ENCODE results near the gene CRIM1. TPM values are rescaled to one million over a fixed set of nuclear protein-coding genes. Genes with fewer than 3 reads are reported as not detected.
A peak's percentile ranks its signal among the peaks of the same experiment; 100 is the strongest.

Gene CRIM1
- polyA plus RNA-seq, 2 of the 4 experiments (the other 2 are of a cell fraction), result 127 to 208 TPM

DNA sequence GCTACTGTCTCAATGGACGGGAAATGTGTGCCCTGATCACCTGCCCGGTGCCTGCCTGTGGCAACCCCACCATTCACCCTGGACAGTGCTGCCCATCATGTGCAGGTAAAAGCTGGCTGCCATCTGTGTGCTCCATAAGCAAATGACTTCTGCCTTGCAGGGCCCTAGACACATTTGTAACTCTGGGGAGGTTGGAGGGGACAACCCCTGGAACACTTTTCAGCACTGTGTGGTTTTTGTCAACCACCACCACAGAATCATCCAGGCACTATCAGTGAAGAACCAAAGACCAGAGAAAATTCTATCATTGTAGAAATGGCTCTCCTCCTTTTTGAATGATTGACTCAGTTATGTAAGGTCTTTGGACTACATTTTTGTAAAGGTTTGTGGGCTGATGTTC, 158.1 kb downstream of the CRIM1 start:
- H3K27ac ChIP-seq, result no peak overlapping the region
- peaks cover 4% of the 10 kb centered on the region; the same call in 2 of the 3 replicates for H3K4me1 ChIP-seq
- no peak for DNase-seq (ENCODE audit: low read depth in 1 of 2, low spot score in 1 of 2)
- ChIA-PET CTCF (interaction anchor here (1.0 to 2.2 kb wide), 5 partner anchors 22 to 161 kb away, joined by 3 to 10 read pairs (median 8); no protein-coding TSS in a partner anchor), POLR2A (no interaction called here)
- no peak overlapping the region for H3K4me2 ChIP-seq
- no peaks in the 10 kb centered on the region for H3K9me3 ChIP-seq
- TF ChIP-seq SREBF2 (IDR thresholded peaks at IDR 0.05) (no peak), PHF8 (IDR thresholded peaks at IDR 0.05; ENCODE audit: borderline replicate concordance, low read depth) (no peak), MYC (IDR thresholded peaks at IDR 0.05; ENCODE audit: borderline replicate concordance, low read length) (no peak), MAZ (IDR thresholded peaks at IDR 0.05; ENCODE audit: borderline replicate concordance, low read depth, low read length) (no peak), NPAS2 (CRISPR knock-in tag; IDR thresholded peaks at IDR 0.05; ENCODE audit: borderline replicate concordance) (no peak), ZNF302 (CRISPR knock-in tag; IDR thresholded peaks at IDR 0.05) (no peak), CEBPB (IDR thresholded peaks at IDR 0.05) (no peak)
- TF ChIP-seq, protein P1, sequence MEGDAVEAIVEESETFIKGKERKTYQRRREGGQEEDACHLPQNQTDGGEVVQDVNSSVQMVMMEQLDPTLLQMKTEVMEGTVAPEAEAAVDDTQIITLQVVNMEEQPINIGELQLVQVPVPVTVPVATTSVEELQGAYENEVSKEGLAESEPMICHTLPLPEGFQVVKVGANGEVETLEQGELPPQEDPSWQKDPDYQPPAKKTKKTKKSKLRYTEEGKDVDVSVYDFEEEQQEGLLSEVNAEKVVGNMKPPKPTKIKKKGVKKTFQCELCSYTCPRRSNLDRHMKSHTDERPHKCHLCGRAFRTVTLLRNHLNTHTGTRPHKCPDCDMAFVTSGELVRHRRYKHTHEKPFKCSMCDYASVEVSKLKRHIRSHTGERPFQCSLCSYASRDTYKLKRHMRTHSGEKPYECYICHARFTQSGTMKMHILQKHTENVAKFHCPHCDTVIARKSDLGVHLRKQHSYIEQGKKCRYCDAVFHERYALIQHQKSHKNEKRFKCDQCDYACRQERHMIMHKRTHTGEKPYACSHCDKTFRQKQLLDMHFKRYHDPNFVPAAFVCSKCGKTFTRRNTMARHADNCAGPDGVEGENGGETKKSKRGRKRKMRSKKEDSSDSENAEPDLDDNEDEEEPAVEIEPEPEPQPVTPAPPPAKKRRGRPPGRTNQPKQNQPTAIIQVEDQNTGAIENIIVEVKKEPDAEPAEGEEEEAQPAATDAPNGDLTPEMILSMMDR (IDR thresholded peaks at IDR 0.05), result no peak
- no peak for ATAC-seq
- FAIRE-seq, result no peak
- H3K4me3 ChIP-seq, result no peak overlapping the region
- 95% methylated on average over 2 of the region's 2 CpGs for WGBS (ENCODE audit: missing lambda C conversion rate)

DNA sequence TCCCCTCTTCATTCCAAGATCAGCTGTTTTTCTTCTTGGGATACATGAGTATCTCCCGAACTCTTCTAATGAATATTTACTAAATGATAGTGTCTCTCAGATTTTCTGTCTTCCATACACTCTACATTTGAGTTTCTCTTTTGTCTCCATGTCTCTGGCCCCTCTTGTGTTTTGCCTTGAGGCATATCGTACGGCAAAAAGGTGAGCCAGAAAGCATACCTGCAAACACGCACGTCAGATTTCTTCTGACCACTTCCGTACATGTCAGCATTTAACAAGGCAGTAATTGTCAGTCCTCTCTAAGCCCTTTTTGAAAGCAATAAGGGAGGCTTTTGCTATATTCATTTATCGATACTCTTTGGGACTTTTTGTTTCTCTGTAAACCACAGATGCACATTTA, 160.0 kb downstream of the CRIM1 start:
- H3K9me3 ChIP-seq, result no peaks in the 10 kb centered on the region
- DNase-seq (ENCODE audit: low read depth in 1 of 2, low spot score in 1 of 2), result no peak
- FAIRE-seq, result no peak
- 88% methylated on average over 7 of the region's 7 CpGs for WGBS (ENCODE audit: missing lambda C conversion rate)
- no peak overlapping the region for H3K4me3 ChIP-seq
- TF ChIP-seq MAFK (IDR thresholded peaks at IDR 0.05; ENCODE audit: partially characterized antibody) (peak; percentile 45), KDM1A (IDR thresholded peaks at IDR 0.05; ENCODE audit: low read depth) (no peak), CBX2 (IDR thresholded peaks at IDR 0.05; ENCODE audit: borderline replicate concordance, low read depth) (no peak)
- H3K4me2 ChIP-seq, result no peak overlapping the region
- ChIA-PET CTCF (interaction anchor here (0.9 to 2.7 kb wide), 4 partner anchors 8 to 163 kb away, joined by 3 to 8 read pairs (median 3); no protein-coding TSS in a partner anchor), POLR2A (no interaction called here)
- no peak for ATAC-seq
- H3K4me1 ChIP-seq, result no peaks in the 10 kb centered on the region
- no peak overlapping the region for H3K27ac ChIP-seq

DNA sequence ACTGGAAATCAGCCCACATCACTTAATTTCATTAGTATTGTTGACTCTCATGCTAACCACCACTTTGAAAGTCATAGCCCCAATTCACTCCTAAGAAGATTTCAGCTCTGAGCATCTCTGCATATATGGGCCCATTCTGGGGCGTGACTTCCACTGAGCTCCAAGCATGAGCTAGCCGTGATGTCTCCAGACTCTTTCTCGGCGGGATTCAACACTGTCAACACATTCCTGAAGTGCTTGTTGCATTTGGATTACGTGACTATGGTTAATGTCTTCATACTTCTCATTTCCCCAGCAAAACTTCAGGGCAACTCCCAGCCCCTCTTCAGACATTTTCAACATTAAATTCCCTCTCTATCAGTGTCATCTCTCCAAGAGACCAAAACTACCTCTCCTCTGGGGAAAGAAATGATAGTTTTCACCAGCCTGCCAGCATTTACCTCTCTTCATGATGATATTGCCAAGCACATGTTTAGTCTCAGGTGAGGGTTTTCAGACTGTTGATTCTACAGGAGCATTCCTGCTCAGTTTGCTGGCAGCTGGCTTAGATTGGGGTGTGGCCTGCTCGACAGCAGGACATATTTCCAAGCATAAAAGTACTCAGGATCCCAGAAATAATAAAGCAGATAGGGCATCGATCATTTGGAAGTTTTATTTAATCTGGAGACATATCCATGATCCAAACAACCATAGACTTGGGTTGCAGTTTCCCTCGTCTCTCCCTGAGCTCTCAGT, 160.7 kb downstream of the CRIM1 start:
- FAIRE-seq (no peak), DNase-seq (ENCODE audit: low read depth in 1 of 2, low spot score in 1 of 2) (no peak), ATAC-seq (no peak)
- Histone ChIP-seq H3K9me3 (no peaks in the 10 kb centered on the region), H3K4me2 (no peak overlapping the region), H3K4me3 (no peak overlapping the region), H3K4me1 (no peaks in the 10 kb centered on the region), H3K27ac (no peak overlapping the region)
- WGBS (ENCODE audit: missing lambda C conversion rate), result 88% methylated on average over 8 of the region's 8 CpGs
- CTCF ChIA-PET, result interaction anchor here (0.6 to 2.7 kb wide), 6 partner anchors 9 to 165 kb away, joined by 3 to 8 read pairs (median 3); no protein-coding TSS in a partner anchor
- POLR2A ChIA-PET, result no interaction called here
- TF ChIP-seq, protein P2, sequence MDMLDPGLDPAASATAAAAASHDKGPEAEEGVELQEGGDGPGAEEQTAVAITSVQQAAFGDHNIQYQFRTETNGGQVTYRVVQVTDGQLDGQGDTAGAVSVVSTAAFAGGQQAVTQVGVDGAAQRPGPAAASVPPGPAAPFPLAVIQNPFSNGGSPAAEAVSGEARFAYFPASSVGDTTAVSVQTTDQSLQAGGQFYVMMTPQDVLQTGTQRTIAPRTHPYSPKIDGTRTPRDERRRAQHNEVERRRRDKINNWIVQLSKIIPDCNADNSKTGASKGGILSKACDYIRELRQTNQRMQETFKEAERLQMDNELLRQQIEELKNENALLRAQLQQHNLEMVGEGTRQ (IDR thresholded peaks at IDR 0.05), result no peak

DNA sequence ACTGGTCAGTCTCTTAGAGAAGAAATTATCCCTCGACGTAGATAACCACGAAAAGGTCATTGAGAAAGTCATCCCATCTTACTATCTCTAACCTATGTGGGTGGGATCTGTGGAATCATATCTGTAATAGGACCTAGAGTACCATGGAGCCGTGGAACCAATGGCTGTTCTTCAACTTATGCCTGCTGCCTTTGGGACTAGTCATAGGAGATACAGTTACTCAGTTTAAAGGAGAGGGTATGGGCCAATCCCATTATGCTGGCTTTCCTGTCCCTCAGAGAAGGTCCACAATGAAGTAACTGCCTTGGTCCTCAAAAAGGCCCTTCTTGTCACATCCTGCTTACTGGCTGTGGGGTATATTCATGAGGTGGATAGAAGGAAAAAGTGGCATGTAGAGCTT, 164.9 kb downstream of the CRIM1 start:
- no peaks in the 10 kb centered on the region for H3K9me3 ChIP-seq
- CTCF ChIA-PET, result interaction anchor here (0.8 to 1.6 kb wide), 2 partner anchors 8 to 37 kb away, joined by 3 to 4 read pairs; no protein-coding TSS in a partner anchor
- no peak overlapping the region for H3K4me2 ChIP-seq
- POLR2A ChIA-PET, result no interaction called here
- DNase-seq (ENCODE audit: low read depth in 1 of 2, low spot score in 1 of 2) (no peak), ATAC-seq (peak; percentile 13 to 15; a peak in 3 of 6 replicates), FAIRE-seq (no peak)
- no peaks in the 10 kb centered on the region for H3K4me1 ChIP-seq
- no peak overlapping the region for H3K27ac ChIP-seq
- 93% methylated on average over 4 of the region's 4 CpGs for WGBS (ENCODE audit: missing lambda C conversion rate)
- H3K4me3 ChIP-seq, result no peak overlapping the region
- TF ChIP-seq JUNB (IDR thresholded peaks at IDR 0.05) (no peak), KDM1A (IDR thresholded peaks at IDR 0.05; ENCODE audit: low read depth) (no peak), EHMT2 (IDR thresholded peaks at IDR 0.05; ENCODE audit: low read depth) (no peak), POLR2AphosphoS2 (conservative IDR thresholded peaks at IDR 0.05; ENCODE audit: low read length) (no peak), TP53 (CRISPR knock-in tag; IDR thresholded peaks at IDR 0.05) (no peak), SREBF2 (IDR thresholded peaks at IDR 0.05) (no peak), HOXA7 (CRISPR knock-in tag; IDR thresholded peaks at IDR 0.05) (no peak), FOSB (CRISPR knock-in tag; IDR thresholded peaks at IDR 0.05) (no peak), HOXB5 (CRISPR knock-in tag; IDR thresholded peaks at IDR 0.05) (no peak), RFX5 (IDR thresholded peaks at IDR 0.05) (no peak), PHF8 (IDR thresholded peaks at IDR 0.05; ENCODE audit: borderline replicate concordance, low read depth) (no peak), SMC3 (IDR thresholded peaks at IDR 0.05) (no peak), CHD2 (IDR thresholded peaks at IDR 0.05; ENCODE audit: low read length, partially characterized antibody) (no peak), ZFP36 (IDR thresholded peaks at IDR 0.05; ENCODE audit: borderline replicate concordance, partially characterized antibody) (no peak), NPAS2 (CRISPR knock-in tag; IDR thresholded peaks at IDR 0.05; ENCODE audit: borderline replicate concordance) (no peak)
- TF ChIP-seq, protein P3, sequence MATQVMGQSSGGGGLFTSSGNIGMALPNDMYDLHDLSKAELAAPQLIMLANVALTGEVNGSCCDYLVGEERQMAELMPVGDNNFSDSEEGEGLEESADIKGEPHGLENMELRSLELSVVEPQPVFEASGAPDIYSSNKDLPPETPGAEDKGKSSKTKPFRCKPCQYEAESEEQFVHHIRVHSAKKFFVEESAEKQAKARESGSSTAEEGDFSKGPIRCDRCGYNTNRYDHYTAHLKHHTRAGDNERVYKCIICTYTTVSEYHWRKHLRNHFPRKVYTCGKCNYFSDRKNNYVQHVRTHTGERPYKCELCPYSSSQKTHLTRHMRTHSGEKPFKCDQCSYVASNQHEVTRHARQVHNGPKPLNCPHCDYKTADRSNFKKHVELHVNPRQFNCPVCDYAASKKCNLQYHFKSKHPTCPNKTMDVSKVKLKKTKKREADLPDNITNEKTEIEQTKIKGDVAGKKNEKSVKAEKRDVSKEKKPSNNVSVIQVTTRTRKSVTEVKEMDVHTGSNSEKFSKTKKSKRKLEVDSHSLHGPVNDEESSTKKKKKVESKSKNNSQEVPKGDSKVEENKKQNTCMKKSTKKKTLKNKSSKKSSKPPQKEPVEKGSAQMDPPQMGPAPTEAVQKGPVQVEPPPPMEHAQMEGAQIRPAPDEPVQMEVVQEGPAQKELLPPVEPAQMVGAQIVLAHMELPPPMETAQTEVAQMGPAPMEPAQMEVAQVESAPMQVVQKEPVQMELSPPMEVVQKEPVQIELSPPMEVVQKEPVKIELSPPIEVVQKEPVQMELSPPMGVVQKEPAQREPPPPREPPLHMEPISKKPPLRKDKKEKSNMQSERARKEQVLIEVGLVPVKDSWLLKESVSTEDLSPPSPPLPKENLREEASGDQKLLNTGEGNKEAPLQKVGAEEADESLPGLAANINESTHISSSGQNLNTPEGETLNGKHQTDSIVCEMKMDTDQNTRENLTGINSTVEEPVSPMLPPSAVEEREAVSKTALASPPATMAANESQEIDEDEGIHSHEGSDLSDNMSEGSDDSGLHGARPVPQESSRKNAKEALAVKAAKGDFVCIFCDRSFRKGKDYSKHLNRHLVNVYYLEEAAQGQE (IDR thresholded peaks at IDR 0.05), result no peak
